NT2/D1 (cell line): Measurements from ENCODE around the gene RUFY4.

Experiments used
- DNase-seq: peaks from one replicate; pipeline ENCODE4 v3.0.0-alpha.2; 2011; ENCODE audit warnings: low read depth, low spot score
- H3K27me3 ChIP-seq: 2 replicates; pipeline ENCODE4 v1.6.0; 2011; ENCODE audit warnings: mild to moderate bottlenecking; ENCODE audit not compliant: insufficient read length, insufficient read depth
- H3K36me3 ChIP-seq: 2 replicates; pipeline ENCODE4 v1.6.1; 2011; ENCODE audit warnings: mild to moderate bottlenecking, low read length, mixed read lengths; ENCODE audit not compliant: insufficient read depth, insufficient read length
- H3K4me1 ChIP-seq: 2 replicates; pipeline ENCODE4 v1.5.1; 2011; ENCODE audit not compliant: insufficient read depth, insufficient read length
- H3K4me3 ChIP-seq: 2 replicates; pipeline ENCODE4 v1.5.1; 2011; ENCODE audit warnings: low read depth; ENCODE audit not compliant: insufficient read length
- H3K9ac ChIP-seq: 2 replicates; pipeline ENCODE4 v1.6.0; 2011; ENCODE audit warnings: low read depth; ENCODE audit not compliant: insufficient read length
- H3K9me3 ChIP-seq: 2 replicates; pipeline ENCODE4 v1.5.1; 2011; ENCODE audit warnings: mild to moderate bottlenecking, low read length; ENCODE audit not compliant: insufficient read depth
- SUZ12 ChIP-seq: IDR thresholded peaks from 2 replicates; pipeline ENCODE4 v1.6.1; 2011; ENCODE audit not compliant: insufficient read length, insufficient read depth; ENCODE audit errors: extremely low read depth
- YY1 ChIP-seq: IDR thresholded peaks from 2 replicates; pipeline ENCODE4 v1.6.1; 2011; ENCODE audit not compliant: insufficient read length, insufficient read depth
- ZNF274 ChIP-seq: IDR thresholded peaks from 2 replicates; pipeline ENCODE4 v1.6.1; 2011; ENCODE audit warnings: mild to moderate bottlenecking, low read depth, low read length

The RUFY4 gene

GRCh38 chr2:218028189-218028495 lies 40.9 kb upstream of the RUFY4 start:
- Histone ChIP-seq H3K9me3 (no peaks in the 10 kb centered on the region), H3K4me1 (peaks cover 28% of the 10 kb centered on the region), H3K9ac (no peak overlapping the region), H3K36me3 (no peaks in the 10 kb centered on the region), H3K27me3 (no peaks in the 10 kb centered on the region), H3K4me3 (no peak overlapping the region)
- DNase-seq, result no peak
- TF ChIP-seq SUZ12 (no peak), YY1 (no peak), ZNF274 (no peak)

- H3K9ac ChIP-seq, result no peak overlapping the region
- TF ChIP-seq YY1 (no peak), SUZ12 (no peak), ZNF274 (no peak)
- H3K36me3 ChIP-seq, result no peaks in the 10 kb centered on the region
- H3K9me3 ChIP-seq, result no peaks in the 10 kb centered on the region
- DNase-seq, result no peak
- H3K4me3 ChIP-seq, result no peak overlapping the region
- H3K27me3 ChIP-seq, result no peaks in the 10 kb centered on the region
- H3K4me1 ChIP-seq, result peaks cover 24% of the 10 kb centered on the region
These were observed 40.3 kb upstream of the RUFY4 start for GRCh38 chr2:218028562-218029348.

- no peak for DNase-seq
- no peak overlapping the region for H3K9ac ChIP-seq
- H3K4me1 ChIP-seq, result peaks cover 19% of the 10 kb centered on the region
- no peak overlapping the region for H3K4me3 ChIP-seq
- H3K27me3 ChIP-seq, result no peaks in the 10 kb centered on the region
- no peaks in the 10 kb centered on the region for H3K36me3 ChIP-seq
- H3K9me3 ChIP-seq, result no peaks in the 10 kb centered on the region
- TF ChIP-seq ZNF274 (no peak), YY1 (no peak), SUZ12 (no peak)
These were observed 39.4 kb upstream of the RUFY4 start for GRCh38 chr2:218029366-218030360.

GRCh38 chr2:218030409-218031195 lies 38.5 kb upstream of the RUFY4 start:
- H3K4me1 ChIP-seq, result peaks cover 17% of the 10 kb centered on the region
- H3K9ac ChIP-seq, result no peak overlapping the region
- H3K4me3 ChIP-seq, result no peak overlapping the region
- TF ChIP-seq ZNF274 (no peak), YY1 (no peak), SUZ12 (no peak)
- H3K9me3 ChIP-seq, result no peaks in the 10 kb centered on the region
- DNase-seq, result no peak
- no peaks in the 10 kb centered on the region for H3K36me3 ChIP-seq
- no peaks in the 10 kb centered on the region for H3K27me3 ChIP-seq

GRCh38 chr2:218031261-218031660 lies 37.8 kb upstream of the RUFY4 start:
- H3K36me3 ChIP-seq, result no peaks in the 10 kb centered on the region
- H3K9me3 ChIP-seq, result no peaks in the 10 kb centered on the region
- DNase-seq, result no peak
- no peaks in the 10 kb centered on the region for H3K27me3 ChIP-seq
- peaks cover 17% of the 10 kb centered on the region for H3K4me1 ChIP-seq
- TF ChIP-seq YY1, result no peak
- TF ChIP-seq ZNF274, result no peak
- TF ChIP-seq SUZ12, result no peak
- no peak overlapping the region for H3K4me3 ChIP-seq
- H3K9ac ChIP-seq, result no peak overlapping the region

GRCh38 chr2:218031771-218032257 lies 37.2 kb upstream of the RUFY4 start:
- no peaks in the 10 kb centered on the region for H3K27me3 ChIP-seq
- TF ChIP-seq ZNF274, result no peak
- TF ChIP-seq YY1, result no peak
- TF ChIP-seq SUZ12, result no peak
- H3K9me3 ChIP-seq, result no peaks in the 10 kb centered on the region
- no peaks in the 10 kb centered on the region for H3K36me3 ChIP-seq
- H3K9ac ChIP-seq, result no peak overlapping the region
- H3K4me3 ChIP-seq, result no peak overlapping the region
- DNase-seq, result no peak
- peaks cover 17% of the 10 kb centered on the region for H3K4me1 ChIP-seq
